Kidney epithelial cell (primary cell): Measurements from ENCODE around the gene LRRC27. TPM values are rescaled to one million over a fixed set of nuclear protein-coding genes. Genes with fewer than 3 reads are reported as not detected.

Experiments used
- DNase-seq: peaks from one replicate; pipeline ENCODE4 v3.0.0-alpha.2; 2010; ENCODE audit warnings: low read depth
- H3K27me3 ChIP-seq: 2 replicates; pipeline ENCODE4 v1.6.0; 2011; ENCODE audit warnings: low read length; ENCODE audit not compliant: control insufficient read depth, insufficient read depth
- H3K36me3 ChIP-seq: 2 replicates; pipeline ENCODE4 v1.5.1; 2011; ENCODE audit warnings: low read length; ENCODE audit not compliant: control insufficient read depth, insufficient read depth
- H3K4me3 ChIP-seq: 2 replicates; pipeline ENCODE4 v1.5.1; 2011; ENCODE audit warnings: low read depth, mild to moderate bottlenecking, control low read depth, low read length
- total RNA-seq: library from RNA; depleted of rRNA; stranded (reverse); fragments of >200 nt; gene quantifications from 2 replicates; pipeline ENCODE4 v1.2.3, GENCODE V29; 2015
- TF ChIP-seq, protein P1 (sequence below): IDR thresholded peaks from 2 replicates; pipeline ENCODE4 v1.5.1; 2011; ENCODE audit warnings: mild to moderate bottlenecking, moderate library complexity, low read length, control low read depth, inconsistent platforms; ENCODE audit not compliant: insufficient read depth, poor library complexity, severe bottlenecking

Gene LRRC27
- total RNA-seq, 1 donor from 2014 or later: 13.3 TPM

DNA sequence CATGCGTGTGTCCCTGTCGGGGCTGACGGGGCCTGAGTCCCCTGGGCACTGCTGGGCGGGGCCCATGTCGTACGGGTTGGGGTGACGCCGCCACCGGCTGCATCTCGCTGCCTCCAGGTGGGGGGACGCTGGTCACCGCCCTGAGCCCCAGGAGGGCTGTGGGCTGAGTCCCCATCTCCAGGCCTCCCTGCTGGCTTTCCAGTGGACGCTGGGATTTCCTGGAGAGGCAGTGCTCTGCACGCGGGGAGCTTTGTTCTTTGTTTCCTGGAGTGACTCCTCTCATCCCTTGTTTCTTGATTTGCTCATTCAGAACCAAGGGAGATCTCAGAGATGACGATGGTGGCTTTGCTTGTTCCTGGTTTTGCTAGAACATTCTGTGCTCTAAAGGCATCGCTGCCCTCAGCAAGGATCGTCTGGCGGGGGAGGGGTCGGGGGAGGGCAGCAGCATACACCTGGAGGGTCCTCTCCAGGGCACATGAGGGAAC, 86.0 kb downstream of the LRRC27 start:
- no peak overlapping the region for H3K4me3 ChIP-seq
- H3K27me3 ChIP-seq: no peaks in the 10 kb centered on the region
- TF ChIP-seq, protein P1, sequence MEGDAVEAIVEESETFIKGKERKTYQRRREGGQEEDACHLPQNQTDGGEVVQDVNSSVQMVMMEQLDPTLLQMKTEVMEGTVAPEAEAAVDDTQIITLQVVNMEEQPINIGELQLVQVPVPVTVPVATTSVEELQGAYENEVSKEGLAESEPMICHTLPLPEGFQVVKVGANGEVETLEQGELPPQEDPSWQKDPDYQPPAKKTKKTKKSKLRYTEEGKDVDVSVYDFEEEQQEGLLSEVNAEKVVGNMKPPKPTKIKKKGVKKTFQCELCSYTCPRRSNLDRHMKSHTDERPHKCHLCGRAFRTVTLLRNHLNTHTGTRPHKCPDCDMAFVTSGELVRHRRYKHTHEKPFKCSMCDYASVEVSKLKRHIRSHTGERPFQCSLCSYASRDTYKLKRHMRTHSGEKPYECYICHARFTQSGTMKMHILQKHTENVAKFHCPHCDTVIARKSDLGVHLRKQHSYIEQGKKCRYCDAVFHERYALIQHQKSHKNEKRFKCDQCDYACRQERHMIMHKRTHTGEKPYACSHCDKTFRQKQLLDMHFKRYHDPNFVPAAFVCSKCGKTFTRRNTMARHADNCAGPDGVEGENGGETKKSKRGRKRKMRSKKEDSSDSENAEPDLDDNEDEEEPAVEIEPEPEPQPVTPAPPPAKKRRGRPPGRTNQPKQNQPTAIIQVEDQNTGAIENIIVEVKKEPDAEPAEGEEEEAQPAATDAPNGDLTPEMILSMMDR: no peak
- H3K36me3 ChIP-seq: no peaks in the 10 kb centered on the region
- DNase-seq: no peak

DNA sequence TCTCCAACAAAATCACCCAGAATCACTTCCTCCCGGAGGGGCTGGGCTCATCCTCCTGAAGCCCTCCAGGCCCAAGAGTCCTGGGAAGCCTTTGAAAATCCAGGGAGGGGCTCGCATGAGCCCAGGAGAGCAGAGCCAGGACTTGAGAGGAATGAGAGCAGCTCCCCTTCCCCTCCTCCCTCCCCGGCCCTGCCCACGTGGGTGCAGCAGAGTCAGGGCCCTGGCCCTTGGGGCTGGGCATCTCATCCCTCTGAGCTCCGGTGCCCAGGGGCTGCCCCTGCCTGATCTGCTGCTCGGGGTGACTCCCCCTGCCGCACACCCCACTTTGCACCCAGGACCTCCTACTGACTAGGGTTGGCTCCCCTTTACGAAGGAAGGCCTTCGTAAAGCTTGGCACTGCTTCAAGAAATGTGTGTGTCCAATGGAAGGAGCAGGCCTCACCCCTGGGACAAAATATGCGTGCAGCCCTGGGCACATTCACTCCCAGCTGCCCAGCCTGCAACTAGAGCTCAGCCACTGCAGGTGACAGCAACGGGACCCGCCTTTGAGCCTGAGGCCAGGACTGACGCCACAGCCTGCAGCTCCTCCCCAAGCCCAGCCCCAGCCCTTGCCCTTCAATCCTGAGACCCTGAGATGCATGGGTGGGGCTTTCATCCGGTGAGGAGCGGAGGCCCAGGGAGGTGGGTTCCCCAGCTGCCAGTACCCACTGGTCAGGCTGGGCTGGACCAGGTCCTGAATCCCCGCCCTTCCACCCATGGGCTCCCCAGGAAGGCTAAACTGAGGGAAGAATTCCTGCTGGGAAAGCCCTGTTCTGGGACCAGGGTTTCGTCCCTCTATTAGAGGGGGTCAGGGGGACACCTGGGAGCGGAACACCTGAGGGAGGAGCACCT, 86.8 kb downstream of the LRRC27 start:
- no peaks in the 10 kb centered on the region for H3K27me3 ChIP-seq
- H3K4me3 ChIP-seq: no peak overlapping the region
- TF ChIP-seq, protein P1: no peak
- no peaks in the 10 kb centered on the region for H3K36me3 ChIP-seq
- DNase-seq: no peak

DNA sequence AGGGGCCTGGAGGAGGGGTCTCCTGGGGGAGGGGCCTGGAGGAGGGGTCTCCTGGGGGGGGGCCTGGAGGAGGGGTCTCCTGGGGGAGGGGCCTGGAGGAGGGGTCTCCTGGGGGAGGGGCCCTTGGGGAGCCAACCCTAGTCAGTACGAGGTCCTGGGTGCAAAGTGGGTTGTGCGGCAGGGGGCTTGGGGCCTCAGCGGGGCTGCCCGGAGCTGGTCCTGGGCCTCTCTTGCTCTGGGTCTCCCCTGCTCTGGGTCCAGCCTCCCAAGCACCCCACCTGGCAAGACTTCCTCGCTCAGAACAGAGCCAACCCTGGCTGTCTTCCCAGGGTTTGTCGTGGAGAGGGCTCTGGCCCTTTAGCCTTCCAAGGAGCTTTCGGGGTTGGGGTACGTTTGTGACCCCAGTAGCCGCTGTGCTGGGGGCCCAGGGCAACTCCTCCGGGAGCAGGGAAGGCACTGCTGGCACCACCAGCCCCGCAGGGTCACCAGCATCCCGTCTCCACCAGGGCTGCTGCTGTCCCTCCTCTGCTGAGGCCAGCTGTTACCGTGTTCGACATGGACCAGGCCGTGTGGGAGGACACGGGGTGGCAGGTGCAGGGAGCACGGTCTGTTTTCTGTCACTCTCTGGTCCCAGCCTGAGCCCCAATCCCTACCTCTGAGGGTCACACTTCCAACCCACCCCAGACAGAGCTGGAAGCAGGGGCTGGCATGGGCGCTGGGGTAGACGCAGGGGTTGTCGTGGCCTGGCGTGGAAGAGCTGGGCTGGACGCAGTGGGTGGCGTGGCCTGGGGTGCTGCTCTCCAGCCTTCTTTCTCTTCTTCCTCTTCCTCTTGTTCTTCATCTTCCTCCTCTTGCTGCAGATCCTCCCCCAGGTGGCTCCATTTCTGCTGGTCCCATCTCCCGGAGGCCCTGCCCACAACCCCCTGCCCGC, 87.8 kb downstream of the LRRC27 start:
- Histone ChIP-seq H3K27me3 (no peaks in the 10 kb centered on the region), H3K36me3 (no peaks in the 10 kb centered on the region), H3K4me3 (no peak overlapping the region)
- TF ChIP-seq, protein P1: no peak
- DNase-seq: no peak

DNA sequence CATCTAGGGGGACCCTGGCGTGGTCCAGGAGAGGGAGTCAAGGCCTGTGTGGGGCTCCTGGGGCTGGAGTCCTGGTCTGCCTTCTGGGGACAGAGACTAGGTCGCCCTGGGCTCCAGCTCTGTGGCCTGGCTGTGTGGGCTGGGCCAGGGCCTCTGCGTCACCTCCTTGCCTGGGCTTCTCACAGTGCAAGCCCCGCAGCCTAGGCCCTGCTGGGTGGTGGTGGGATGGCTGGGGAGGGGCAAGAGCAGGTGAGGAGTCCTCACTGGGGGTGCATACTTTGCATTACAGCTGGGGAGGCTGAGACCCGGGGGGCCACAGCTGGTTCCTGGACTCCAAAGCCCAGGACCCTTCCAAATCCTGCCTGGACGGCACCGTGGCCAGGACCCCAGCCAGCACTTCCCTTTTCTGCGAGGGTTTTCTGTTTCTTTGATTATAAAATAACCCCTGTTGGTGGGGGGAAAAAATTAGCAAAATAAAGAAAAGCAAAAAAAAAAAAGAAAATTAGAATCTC, 88.5 kb downstream of the LRRC27 start:
- Histone ChIP-seq H3K36me3 (no peaks in the 10 kb centered on the region), H3K4me3 (no peak overlapping the region), H3K27me3 (no peaks in the 10 kb centered on the region)
- TF ChIP-seq, protein P1: no peak
- no peak for DNase-seq

DNA sequence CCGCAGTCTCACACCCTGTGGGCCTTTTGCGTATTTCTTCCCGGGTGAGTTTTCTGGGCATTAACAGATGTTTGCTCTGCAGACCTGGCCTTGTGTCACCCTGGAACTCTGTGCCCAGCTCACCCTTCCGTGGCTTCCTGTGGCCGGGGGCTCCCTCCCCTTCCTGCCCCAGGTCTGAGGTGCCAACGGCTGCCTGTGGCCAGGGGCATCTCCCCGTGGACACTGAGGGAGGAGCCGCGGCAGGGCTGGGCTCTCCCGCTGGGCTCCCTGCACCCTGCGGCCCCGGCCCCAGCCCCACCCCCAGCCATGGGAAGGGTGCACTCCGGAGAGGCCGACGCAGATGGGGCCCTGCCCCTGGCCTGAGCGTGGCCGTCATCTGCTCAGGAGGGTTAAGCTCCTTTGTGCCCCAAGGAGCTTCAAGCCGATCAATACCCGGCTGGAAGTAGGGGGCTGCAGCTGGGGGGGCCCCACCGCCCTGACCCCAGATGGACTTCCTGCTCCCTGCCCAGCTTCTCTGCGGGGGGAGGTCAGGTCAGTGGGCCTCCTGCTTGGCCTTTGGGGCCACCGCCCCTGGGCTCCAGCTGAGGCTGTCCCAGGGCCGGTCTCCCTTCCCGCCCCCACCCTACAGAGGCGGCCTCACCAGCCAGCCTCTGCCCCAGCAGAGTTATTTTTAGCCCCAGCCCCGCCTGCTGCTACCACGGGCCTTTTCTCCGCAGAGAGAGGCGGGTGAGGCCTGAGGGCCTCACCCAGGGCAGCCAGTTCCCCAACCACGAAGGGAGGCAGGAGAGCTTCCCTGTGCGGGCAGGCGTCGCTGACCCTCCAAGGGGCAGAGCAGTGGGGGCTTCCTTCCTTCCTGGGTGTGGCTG, 89.2 kb downstream of the LRRC27 start:
- DNase-seq: no peak
- no peaks in the 10 kb centered on the region for H3K27me3 ChIP-seq
- no peak overlapping the region for H3K4me3 ChIP-seq

More for the DNA sequence above, 89.2 kb downstream of the LRRC27 start:
- H3K36me3 ChIP-seq: no peaks in the 10 kb centered on the region
- TF ChIP-seq, protein P1: no peak
